Activated T-cell treated with anti-CD3 and anti-CD28 coated beads, Interleukin-2, amount 50 U/mL, for 48 hours (primary cell): ENCODE data around the gene TMPRSS13.

ENCODE experiments used
- DNase-seq, 2 experiments: peaks; one replicate each; pipeline ENCODE4 v3.0.0-alpha.2; 2020

TMPRSS13 gene

GRCh38 chr11:117950301-117950700, 21.1 kb upstream of the TMPRSS13 start:
- DNase-seq: peak; percentile 64

- no peak for DNase-seq
These were observed 19.9 kb upstream of the TMPRSS13 start for GRCh38 chr11:117949062-117949461.

DNA sequence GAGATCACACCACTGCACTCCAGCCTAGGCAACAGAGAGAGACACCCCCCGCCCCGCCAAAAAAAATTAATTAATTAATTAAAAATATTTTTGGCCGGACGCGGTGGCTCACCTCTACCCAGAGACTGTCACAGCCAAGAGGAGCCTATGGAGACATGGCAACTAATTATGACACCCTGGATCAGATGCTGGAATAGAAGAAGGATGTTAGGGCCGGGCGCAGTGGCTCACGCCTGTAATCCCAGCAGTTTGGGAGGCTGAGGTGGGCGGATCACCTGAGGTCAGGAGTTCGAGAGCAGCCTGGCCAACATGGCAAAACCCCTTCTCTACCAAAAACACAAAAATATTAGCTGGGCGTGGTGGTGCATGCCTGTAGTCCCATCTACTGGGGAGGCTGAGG, 19.3 kb upstream of the TMPRSS13 start:
- peak in 1 of 2 experiments; percentile 12 for DNase-seq

DNA sequence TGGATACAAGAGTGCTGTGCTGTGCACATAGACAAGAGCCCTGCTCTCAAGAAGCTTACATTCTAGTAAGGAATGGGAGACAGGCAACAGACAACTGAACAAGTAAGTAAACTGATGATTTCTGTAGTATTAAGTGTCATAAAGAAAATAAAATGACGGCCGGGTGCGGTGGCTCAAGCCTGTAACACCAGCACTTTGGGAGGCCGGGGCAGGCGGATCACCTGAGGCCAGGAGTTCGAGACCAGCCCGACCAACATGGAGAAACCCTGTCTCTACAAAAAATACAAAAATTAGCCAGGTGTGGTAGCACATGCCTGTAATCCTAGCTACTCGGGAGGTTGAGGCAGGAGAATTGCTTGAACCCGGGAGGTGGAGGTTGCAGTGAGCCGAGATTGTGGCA, 18.5 kb upstream of the TMPRSS13 start:
- DNase-seq: peak in 1 of 2 experiments; percentile 16

- peak; percentile 92 for DNase-seq
These were observed 17.8 kb upstream of the TMPRSS13 start for GRCh38 chr11:117946842-117947526.

- no peak for DNase-seq
These were observed 17.1 kb upstream of the TMPRSS13 start for GRCh38 chr11:117946156-117946841.

DNA sequence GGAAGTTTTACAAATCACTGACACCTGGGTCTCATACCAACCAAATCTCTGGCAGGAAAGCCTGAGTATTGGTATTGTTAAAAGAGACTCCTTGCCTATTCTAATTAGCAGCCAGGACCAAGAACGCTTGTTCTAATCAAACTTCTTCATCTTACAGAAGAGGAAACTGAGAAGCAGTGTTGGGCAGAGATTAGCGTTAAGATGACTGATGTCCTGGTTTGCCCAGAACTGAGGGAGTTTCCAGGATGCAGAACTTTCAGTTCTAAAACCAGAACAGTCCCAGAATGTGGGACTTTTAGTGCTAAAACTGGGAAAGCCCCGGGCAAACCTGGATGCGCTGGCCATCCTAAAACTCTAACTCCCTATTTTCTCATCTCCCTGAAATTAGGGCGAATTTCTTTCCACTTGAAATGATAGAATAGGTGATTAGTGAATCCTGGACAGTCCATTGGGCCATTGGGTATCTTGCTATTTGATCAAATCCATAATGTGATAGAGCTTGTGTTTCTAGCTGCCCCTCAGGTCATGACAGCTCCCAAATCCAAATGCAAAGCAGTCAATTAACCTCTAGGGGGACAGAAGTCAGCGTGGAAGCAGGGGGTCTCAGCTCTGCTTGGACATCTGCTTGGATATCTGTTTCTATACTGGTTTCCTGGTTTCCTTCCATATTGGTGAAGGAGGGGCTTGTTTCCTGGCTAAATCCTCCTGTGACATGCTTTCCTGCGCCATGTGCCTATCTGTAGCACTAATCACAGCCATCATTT, 16.0 kb upstream of the TMPRSS13 start:
- peak in 1 of 2 experiments; percentile 17 for DNase-seq

- DNase-seq: peak in 1 of 2 experiments; percentile 20
These were observed 15.4 kb upstream of the TMPRSS13 start for GRCh38 chr11:117944554-117944953.

DNA sequence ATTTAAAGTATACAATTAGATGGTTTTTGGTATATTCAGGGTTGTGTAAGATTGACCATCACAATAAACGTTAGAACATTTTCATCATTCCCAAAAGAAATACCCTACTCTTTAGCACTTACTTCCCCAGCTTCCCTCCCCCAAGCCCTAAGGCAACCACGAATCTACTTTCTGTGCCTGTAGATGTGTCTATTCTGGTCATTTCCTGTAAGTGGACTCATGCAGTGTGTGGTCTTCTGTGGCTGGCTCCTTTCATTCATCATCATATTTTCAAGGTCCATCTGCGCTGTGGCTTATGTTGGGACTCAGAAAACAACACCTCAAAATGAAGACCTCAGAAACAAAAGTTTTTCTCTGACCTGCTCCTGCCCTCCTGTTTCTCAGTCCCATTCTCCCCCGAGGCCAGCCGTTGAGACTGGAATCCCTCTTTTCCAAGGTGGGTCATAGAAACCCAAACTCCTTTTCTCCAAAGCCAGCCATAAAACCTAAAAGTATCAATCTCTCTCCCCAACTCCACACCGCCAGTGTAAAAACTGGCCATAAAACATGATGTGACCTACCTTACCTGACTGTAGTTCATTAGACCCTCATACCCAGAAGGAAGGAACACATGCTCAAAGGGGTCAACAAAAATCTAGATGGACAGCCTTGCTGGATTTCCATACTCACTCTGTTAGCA, 12.9 kb upstream of the TMPRSS13 start:
- no peak for DNase-seq

DNA sequence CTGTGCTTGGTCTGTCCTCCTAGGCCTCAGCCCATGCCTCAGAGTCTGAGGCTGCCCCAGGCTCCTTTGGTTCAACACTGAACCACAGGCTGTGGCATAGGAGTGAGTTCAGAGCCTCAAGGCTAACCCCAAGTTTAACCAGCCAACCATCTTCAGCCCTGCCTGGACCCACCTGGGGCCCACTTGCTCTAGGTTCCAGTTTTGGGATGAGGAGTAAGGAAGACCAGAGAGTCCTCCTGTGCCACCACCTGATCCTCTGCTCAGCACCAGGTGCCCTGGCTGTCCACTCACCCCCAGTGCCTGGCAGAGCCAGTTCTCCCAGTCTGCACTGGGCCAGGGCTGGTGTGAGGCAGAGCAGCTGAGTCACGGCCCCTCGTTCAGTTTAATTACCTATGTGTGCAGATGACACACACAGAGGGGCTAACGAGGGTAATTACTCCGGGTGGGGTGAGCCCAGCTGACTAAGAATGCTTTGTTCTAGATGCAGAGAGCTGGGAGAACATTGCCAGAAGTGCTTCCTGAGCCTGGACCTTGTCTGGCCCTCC, 12.0 kb upstream of the TMPRSS13 start:
- DNase-seq: peak in 1 of 2 experiments; percentile 20

- DNase-seq: peak in 1 of 2 experiments; percentile 10
These were observed 11.5 kb upstream of the TMPRSS13 start for GRCh38 chr11:117940736-117941135.

DNA sequence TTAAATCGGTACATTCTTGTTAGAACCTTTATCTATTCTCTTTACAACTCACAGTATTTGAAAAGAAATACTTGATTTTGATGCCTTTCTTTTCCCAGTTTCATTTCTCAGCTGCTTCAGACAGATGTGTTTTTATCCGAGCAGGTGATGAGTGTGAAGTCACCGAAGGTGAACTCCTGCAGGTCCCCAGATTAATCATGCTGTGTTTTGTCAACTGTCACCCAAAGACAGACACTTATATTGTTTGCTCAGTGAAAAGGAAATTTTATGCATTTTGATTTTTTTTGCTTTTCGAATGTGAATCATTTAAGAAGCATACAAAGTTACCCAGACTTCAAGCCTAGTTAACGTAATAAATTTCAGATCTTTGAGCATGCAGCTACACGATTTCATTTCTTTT, 7.8 kb upstream of the TMPRSS13 start:
- no peak for DNase-seq

- DNase-seq: peak in 1 of 2 experiments; percentile 45
These were observed 5.5 kb upstream of the TMPRSS13 start for GRCh38 chr11:117934526-117935307.

DNA sequence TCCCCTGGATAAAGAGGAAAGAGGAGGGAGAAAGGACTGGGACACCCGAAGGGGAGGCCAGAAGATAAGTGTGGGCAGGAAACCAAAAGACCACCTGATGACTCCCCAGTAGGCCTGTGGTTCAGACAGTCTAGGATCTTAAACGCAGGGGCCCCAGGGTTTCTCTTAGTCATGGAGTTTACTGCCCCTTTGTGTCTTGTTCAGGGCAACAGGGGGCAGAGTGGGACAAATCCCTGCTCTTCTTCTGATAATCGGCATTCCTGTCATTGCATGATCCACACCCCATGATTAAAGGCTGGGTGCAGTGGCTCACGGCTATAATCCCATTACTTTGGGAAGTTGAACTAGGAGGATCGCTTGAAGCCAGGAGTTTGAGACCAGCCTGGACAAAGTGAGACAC, 4.7 kb upstream of the TMPRSS13 start:
- DNase-seq: peak in 1 of 2 experiments; percentile 49

DNA sequence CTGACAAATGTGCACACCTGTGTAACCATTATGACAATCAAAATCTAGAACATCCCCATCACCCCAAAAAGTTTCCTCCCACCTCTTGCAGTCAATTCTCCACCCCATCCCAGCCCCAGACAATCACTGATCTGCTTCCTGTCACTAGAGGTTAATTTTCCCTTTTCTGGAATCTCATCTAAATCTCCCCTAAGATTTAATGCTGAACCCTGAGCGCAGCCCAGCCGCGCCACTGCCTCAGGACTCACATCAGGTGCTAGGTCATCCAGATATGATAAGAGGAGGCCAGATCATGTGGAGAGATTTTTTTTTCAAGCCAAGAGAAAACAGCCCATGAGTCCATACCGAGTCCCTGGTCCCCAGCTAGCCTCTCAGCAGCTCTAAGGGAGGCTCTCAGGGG, 4.3 kb upstream of the TMPRSS13 start:
- no peak for DNase-seq

DNA sequence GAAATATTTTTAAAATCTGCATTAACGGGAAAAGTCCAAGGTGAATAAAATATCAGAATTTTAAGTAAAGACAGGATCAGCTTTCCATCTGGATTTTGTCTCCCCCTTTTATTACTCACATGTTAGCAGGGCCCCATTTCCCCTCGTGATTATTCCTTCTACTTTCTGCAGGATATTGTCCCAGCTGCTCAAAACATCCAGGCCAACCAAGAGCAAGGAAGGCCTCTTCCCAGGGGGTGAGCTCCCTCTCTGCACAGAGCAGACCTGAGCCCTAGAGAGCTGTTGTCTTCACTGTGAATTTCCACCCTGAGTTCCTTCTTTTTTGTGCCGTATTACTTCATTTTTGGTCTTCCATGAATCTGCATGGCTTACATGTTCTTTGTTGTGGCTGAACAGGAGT, 3.7 kb upstream of the TMPRSS13 start:
- DNase-seq: no peak

- no peak for DNase-seq
These were observed 3.2 kb upstream of the TMPRSS13 start for GRCh38 chr11:117932426-117932825.

DNA sequence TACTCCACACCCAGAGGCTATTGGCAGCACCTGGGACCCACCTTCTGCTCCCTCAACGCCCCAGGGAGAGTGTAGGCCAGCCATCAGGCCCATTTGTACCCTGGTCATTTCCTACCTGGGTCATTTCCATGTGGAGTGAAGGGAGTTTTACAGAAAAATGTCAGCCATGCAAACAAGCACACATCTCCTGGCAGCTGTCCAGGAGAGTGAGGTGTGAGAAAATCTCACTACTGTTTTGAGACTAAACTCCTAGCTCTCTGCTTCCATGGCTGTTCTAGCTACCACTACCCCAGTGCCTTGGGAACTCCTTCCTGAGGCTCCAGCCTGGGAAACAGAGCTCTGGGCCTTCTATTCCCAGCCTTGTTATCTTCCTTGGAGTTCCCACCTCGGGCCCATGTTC, 2.8 kb upstream of the TMPRSS13 start:
- DNase-seq: peak; percentile 79 to 81

DNA sequence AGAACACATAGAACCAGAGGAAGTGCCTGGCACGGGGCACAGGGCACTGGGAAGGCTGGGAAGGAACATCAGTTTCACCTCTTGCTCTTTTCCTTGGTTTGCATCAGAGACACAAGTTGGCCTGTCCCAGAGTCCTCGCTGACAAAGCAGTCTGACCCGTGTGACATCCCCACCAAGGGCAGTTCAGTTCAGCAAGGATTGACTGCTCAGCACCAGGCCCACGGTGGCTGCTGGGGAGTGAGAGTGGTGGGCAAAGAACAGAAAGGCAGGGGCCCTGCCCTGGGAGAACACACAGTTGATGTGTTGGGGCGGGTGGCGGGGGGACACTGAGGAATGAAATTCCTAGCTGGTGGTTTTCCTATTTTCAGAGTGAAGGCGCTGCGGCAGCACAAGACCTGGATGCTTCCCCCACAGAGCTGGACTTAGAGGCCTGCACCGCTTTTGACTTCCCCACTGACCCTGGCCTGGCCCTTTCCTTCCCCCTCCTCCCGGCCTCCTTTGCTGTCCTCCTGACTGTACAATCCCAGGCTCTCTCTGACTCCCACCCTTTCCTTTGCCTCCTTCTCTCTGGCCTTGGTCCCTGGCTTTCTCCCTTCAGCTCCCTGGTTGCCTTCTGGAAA, 2.2 kb upstream of the TMPRSS13 start:
- no peak for DNase-seq

GRCh38 chr11:117930668-117931330, 1.6 kb upstream of the TMPRSS13 start:
- peak; percentile 45 to 55 for DNase-seq
